Endodermal cell (in vitro differentiated cells): ENCODE measurements around the gene PLEKHA5. TPM values are rescaled to one million over a fixed set of nuclear protein-coding genes. Genes with fewer than 3 reads are reported as not detected.

ENCODE experiments used
- DNase-seq: peaks from one replicate; pipeline ENCODE4 v3.0.0-alpha.2; 2017
- H3K27ac ChIP-seq: 2 replicates; pipeline ENCODE4 v1.5.1; 2013; ENCODE audit warnings: mild to moderate bottlenecking, low read depth, low read length, moderate library complexity
- H3K27me3 ChIP-seq: 2 replicates; pipeline ENCODE4 v1.6.1; 2013; ENCODE audit warnings: mild to moderate bottlenecking, low read length, moderate library complexity; ENCODE audit not compliant: insufficient read depth, control insufficient read depth, poor library complexity, severe bottlenecking
- H3K36me3 ChIP-seq: 2 replicates; pipeline ENCODE4 v1.7.0; 2013; ENCODE audit warnings: mild to moderate bottlenecking, low read length, moderate library complexity; ENCODE audit not compliant: control insufficient read depth, insufficient read depth
- H3K4me1 ChIP-seq: one replicate; pipeline ENCODE4 v1.7.0; 2013; ENCODE audit warnings: low read length; ENCODE audit not compliant: control insufficient read depth, insufficient read depth
- H3K4me3 ChIP-seq: 2 replicates; pipeline ENCODE4 v1.5.1; 2013; ENCODE audit warnings: mild to moderate bottlenecking, low read length, moderate library complexity
- H3K9ac ChIP-seq: 2 replicates; pipeline ENCODE4 v1.6.1; 2013; ENCODE audit warnings: mild to moderate bottlenecking, low read length, moderate library complexity; ENCODE audit not compliant: poor library complexity, severe bottlenecking; ENCODE audit errors: extremely low read depth
- H3K9me3 ChIP-seq: 2 replicates; pipeline ENCODE4 v1.6.1; 2013; ENCODE audit warnings: mild to moderate bottlenecking, low read length, moderate library complexity; ENCODE audit not compliant: control insufficient read depth
- H3K27ac Mint-ChIP-seq: 2 replicates; pipeline ENCODE4 v1.8.0; 2020; ENCODE audit warnings: mixed read lengths
- H3K27me3 Mint-ChIP-seq: 2 replicates; pipeline ENCODE4 v1.8.0; 2021; ENCODE audit warnings: mild to moderate bottlenecking, mixed read lengths; ENCODE audit not compliant: insufficient read depth
- H3K36me3 Mint-ChIP-seq: 2 replicates; pipeline ENCODE4 v1.8.0; 2020; ENCODE audit warnings: low read depth, mixed read lengths
- H3K4me1 Mint-ChIP-seq: 2 replicates; pipeline ENCODE4 v1.8.0; 2020; ENCODE audit warnings: mixed read lengths
- H3K4me3 Mint-ChIP-seq: 2 replicates; pipeline ENCODE4 v1.8.0; 2020; ENCODE audit warnings: mild to moderate bottlenecking, moderate library complexity, mixed read lengths
- H3K9me3 Mint-ChIP-seq: 2 replicates; pipeline ENCODE4 v1.8.0; 2020; ENCODE audit warnings: mild to moderate bottlenecking, mixed read lengths
- CTCF ChIP-seq: fragments of 200-600 bp; sonication (generic); conservative IDR thresholded peaks from 2 replicates; pipeline ENCODE4 v1.5.0; 2021; ENCODE audit warnings: antibody characterized with exemption, mild to moderate bottlenecking
- WGBS, 2 experiments: methylation state at CpG; one replicate each; pipeline versions ENCODE4 v1.1.5 to v1.1.7; 2013; ENCODE audit warnings: missing lambda C conversion rate in 2 of 2, mixed read lengths in 1 of 2; ENCODE audit not compliant: insufficient coverage in 1 of 2, insufficient read length in 1 of 2; 5-methylcytosine and 5-hydroxymethylcytosine counted together
- total RNA-seq, 2 donors: library from RNA; stranded (reverse); fragmentation: NEBNext Ultra II Directional in 1 of 2; extraction: Animal tissue kit (Norgen Biotek cat#: 25700) in 1 of 2; gene quantifications; 2 replicates in 1 of 2; 3 replicates in 1 of 2; pipeline ENCODE4 v1.2.1, GENCODE V29; 2021

Gene PLEKHA5
- total RNA-seq, 2 donors from 2014 or later, result 48.5 to 139 TPM

- 85 to 100% methylated on average over 1 to 3 of the region's 3 CpGs for whole genome bisulfite sequencing, 2 experiments
- H3K27me3 Mint-ChIP-seq, result no peaks in the 10 kb centered on the region
- H3K27ac Mint-ChIP-seq, result no peak overlapping the region
- Histone ChIP-seq H3K4me1 (no peaks in the 10 kb centered on the region), H3K27ac (no peak overlapping the region), H3K9me3 (no peaks in the 10 kb centered on the region), H3K36me3 (no peaks in the 10 kb centered on the region), H3K9ac (no peak overlapping the region), H3K27me3 (no peaks in the 10 kb centered on the region), H3K4me3 (no peak overlapping the region)
- H3K4me1 Mint-ChIP-seq, result peaks cover 17% of the 10 kb centered on the region
- no peak overlapping the region for H3K4me3 Mint-ChIP-seq
- no peak for TF ChIP-seq CTCF
- H3K9me3 Mint-ChIP-seq, result no peaks in the 10 kb centered on the region
- peaks cover 17% of the 10 kb centered on the region for H3K36me3 Mint-ChIP-seq
- DNase-seq, result no peak
Observed at GRCh38 chr12:19220205-19220604, 90.7 kb downstream of the PLEKHA5 start.

DNA sequence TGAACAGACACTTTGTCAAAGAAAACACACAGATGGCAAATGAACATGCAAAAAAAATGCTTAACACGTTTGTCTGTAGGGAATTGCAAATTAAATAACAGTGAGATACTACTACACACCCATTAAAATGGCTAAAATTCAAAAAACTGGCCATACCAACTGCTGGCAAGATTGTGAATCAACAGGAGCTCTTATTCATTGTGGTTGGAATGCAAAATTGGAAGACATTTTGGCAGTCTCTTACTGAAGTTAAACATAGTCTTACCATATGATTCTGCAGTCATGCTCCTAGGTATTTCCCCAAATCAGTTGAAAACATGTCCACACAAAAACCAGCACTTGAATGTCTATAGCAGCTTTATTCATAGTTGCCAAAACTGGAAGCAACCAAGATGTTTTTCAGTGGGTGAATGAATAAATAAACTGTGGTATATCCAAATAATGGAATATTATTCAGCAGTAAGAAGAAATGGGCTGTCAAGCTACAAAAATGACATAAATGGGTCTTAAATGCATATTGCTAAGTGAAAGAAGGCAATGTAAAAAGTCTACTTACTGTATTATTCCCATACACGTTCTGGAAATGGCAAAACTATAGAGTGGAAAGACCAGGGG, 91.4 kb downstream of the PLEKHA5 start:
- Histone ChIP-seq H3K36me3 (no peaks in the 10 kb centered on the region), H3K4me3 (no peak overlapping the region), H3K9me3 (peaks cover 2% of the 10 kb centered on the region), H3K9ac (no peak overlapping the region), H3K27me3 (no peaks in the 10 kb centered on the region), H3K4me1 (no peaks in the 10 kb centered on the region), H3K27ac (no peak overlapping the region)
- no peaks in the 10 kb centered on the region for H3K27me3 Mint-ChIP-seq
- TF ChIP-seq CTCF, result no peak
- 90% methylated on average over 2 of the region's 2 CpGs; no CpG with 5 or more reads in 1 of the 2 experiments for WGBS, 2 experiments
- peak overlapping the region; percentile 44 for H3K27ac Mint-ChIP-seq
- H3K4me3 Mint-ChIP-seq, result no peak overlapping the region
- H3K9me3 Mint-ChIP-seq, result no peaks in the 10 kb centered on the region
- peaks cover 17% of the 10 kb centered on the region for H3K4me1 Mint-ChIP-seq
- no peak for DNase-seq
- H3K36me3 Mint-ChIP-seq, result peaks cover 23% of the 10 kb centered on the region

- H3K4me3 ChIP-seq, result no peak overlapping the region
- no peak overlapping the region for H3K4me3 Mint-ChIP-seq
- WGBS, 2 experiments, result 97 to 100% methylated on average over 2 to 3 of the region's 3 CpGs
- peaks cover 3% of the 10 kb centered on the region for H3K4me1 ChIP-seq
- no peak overlapping the region for H3K9ac ChIP-seq
- peaks cover 5% of the 10 kb centered on the region for H3K9me3 ChIP-seq
- H3K36me3 ChIP-seq, result no peaks in the 10 kb centered on the region
- no peak overlapping the region for H3K27ac ChIP-seq
- no peaks in the 10 kb centered on the region for H3K27me3 Mint-ChIP-seq
- no peaks in the 10 kb centered on the region for H3K27me3 ChIP-seq
- H3K36me3 Mint-ChIP-seq, result peaks cover 27% of the 10 kb centered on the region
- no peak overlapping the region for H3K27ac Mint-ChIP-seq
- DNase-seq, result no peak
- H3K4me1 Mint-ChIP-seq, result peaks cover 28% of the 10 kb centered on the region
- TF ChIP-seq CTCF, result no peak
- no peaks in the 10 kb centered on the region for H3K9me3 Mint-ChIP-seq
Observed at GRCh38 chr12:19222558-19222957, 93.0 kb downstream of the PLEKHA5 start.
